ENCODE data around the gene RNF166.
A peak's percentile ranks its signal among the peaks of the same experiment; 100 is the strongest.

RNF166 gene

DNA sequence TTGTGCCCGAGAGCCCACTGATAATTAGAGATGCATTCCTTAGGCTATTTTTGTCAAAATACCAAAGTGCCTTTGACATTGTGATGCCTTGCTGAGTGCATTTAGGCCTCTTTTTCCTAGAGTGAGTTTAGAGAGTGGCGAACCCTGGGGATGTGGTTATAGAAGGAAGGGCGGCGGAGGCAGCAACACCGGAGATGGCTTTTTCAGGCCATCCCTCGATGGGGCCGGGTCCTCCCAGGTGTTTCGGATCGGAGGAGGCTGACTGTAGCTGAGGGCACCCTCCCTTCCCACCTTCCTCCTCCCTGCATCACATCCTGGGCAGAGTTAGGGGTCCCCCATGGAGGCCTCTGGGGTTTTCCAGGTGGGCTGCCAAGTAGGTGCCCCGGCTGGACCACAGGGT is 13.3 kb downstream of the RNF166 start:
- DNase-seq (ENCODE audit: low spot score), result no peak

DNA sequence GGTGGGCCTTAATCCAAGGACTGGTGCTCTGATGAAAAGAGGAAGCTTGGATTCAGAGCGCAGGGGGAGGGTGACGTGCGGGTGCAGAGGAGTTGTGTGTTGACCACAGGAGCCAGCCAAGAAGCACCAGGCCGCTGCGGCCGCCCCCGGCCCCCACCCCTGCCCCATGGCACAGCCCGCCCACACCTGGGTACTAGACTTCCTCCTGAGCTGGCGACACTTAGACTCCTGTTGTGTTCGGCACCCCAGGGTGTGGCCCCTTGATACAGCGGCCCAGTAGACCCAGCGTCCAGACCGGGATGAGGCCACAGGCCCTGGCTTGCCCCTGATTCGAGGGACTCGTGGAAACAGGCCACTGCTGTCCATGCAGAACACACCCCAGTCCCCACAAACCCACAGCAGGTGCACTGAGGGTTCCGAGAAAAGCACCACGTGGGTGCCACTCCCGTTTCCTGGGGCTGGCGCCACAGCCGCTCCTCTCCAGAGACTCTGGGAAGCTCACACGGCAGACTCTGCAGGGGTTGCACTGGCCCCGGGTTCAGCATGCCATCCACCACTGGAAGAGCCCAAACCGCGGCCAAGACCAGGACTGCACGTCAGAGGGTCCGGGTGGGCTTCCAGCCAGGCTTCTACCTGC is 14.2 kb downstream of the RNF166 start:
- DNase-seq (ENCODE audit: low spot score), result no peak

DNA sequence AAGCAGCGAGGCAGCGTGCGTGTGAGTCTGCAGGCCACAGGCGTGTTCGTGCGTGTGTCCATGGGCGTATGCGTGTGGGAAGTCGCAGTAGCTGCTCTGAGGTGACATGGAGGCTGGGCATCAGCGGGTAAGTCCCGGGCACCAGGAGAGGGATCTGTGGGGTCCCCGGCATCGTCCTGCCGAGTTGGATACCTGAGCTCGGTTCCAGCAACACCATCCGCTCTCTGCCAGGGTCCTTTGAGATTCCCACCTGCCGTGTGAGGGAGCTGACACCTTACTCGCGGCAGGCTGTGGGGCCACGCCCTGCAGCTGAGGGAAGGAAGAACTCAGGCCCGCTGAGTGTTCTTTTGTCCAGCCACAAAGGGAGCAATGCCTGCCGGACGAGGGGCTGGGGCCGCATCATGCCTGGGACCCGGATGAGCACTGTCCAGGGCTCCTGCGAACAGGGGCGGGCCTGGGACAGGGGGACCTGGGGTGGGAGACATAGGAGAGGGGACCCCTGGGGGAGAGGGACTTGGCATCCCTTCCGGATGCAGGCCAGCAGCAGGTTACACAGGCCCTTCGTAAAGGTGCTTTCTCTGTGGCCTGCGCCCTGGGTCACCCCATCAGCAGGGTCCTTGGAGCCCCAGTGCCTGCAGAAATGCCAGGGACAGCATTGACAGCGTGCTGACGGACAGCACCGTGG is 14.9 kb downstream of the RNF166 start:
- DNase-seq (ENCODE audit: low spot score), result no peak

DNA sequence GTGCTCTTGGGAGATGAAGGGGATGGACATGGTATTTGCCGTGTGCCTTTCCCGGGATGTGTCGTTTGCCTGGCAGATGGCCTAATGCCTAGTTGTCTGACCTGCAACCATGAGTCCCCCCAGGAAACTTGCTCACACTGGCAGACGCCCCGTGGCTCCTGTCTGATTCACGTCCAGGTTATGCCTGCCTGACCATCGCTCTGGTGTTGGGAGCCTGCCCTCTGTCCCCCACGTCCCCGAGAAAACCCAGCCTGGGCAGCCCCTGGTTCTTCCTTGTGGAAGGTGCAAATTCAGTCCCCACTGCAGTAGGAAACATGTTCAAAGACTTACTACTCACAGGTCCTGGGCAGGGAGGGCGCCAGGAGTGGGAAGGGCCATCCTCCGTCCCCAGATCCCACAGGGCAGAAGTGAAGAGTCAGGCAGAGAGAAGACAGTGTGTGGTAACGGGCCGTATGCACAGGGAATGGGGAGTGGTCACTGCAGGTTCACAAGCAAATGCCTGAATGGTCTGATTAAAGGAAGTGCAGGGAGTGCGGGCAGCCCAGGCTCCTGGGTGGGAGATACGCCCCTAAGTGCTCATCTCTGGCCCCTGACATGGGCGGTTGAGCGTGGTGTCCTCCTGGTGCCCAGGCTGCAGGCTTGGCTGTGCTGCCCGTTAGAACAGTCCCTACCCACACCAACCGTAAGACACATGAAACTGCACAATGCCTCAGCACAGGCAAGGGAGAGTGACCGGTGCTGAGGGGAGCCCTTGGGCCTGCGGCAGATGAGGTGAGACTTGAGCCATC is 15.7 kb downstream of the RNF166 start:
- no peak for DNase-seq (ENCODE audit: low spot score)

DNA sequence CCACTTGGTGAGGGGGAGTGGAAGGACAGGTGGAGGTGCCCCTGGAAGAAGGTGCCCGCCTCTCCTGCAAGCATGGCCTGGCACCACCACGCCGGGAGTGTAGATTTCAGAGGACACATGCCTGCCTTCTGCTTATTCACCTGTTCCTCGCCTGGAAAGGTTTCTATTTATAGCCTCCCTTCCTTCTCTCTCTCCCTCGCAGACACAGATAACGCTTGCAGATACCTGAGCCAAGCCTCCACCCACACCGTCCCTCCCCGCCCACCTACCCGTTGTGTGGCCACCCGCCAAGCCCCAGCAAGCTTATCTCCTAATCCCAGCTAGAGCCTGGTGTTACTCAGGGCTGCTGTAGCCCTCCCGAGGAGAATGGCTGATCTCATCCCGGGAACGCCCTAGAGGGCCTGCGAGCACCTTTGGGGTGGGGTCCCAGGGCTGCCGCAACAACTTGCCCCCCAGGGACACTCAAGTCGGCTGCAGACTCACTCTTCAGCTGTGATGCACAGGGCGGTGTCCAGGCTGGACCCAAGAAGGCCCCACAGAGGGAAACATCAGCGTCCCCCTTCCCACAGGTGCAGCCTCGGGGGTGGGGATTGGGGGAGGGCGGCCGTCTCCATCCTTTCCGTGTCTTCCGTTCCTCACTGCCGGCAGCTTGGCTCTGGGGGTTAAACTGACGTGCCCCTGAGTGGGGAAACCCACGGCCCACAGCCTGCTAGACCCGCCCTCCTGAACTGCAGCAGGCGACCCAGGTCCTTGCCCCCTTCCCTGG is 18.0 kb downstream of the RNF166 start:
- DNase-seq (ENCODE audit: low spot score), result peak; percentile 79

DNA sequence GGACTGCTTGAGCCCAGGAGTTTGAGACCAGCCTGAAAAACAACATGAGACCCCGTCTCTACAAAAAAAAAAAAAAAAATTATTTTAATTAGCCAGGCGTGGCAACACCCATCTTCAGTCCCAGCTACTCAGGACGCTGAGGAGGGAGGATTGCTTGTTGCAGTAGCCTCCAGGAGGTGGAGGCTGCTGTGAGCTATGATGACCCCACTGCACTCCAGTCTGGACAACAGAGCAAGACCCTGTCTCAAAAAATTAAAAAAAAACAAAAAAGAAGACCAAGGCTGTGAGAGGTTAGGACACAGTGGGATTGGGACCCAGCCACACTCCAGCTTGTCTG is 18.6 kb downstream of the RNF166 start:
- no peak for DNase-seq (ENCODE audit: low spot score)

DNA sequence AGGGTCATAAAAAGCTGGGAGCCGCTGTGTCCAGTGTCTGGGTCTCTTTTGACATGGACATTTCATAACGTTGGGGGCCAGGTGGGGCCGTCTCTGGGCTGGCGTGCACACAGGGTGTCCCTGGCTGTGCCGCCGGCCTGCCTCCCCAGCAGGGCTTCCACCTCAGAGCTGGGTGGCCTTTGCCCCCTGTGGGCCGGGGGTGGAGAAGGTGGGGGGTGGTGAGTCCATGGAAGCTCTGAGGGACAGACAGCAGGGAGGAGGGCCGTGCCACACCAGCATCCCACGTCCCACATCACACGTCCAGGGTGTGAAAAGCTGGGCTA is 19.0 kb downstream of the RNF166 start:
- no peak for DNase-seq (ENCODE audit: low spot score)

DNA sequence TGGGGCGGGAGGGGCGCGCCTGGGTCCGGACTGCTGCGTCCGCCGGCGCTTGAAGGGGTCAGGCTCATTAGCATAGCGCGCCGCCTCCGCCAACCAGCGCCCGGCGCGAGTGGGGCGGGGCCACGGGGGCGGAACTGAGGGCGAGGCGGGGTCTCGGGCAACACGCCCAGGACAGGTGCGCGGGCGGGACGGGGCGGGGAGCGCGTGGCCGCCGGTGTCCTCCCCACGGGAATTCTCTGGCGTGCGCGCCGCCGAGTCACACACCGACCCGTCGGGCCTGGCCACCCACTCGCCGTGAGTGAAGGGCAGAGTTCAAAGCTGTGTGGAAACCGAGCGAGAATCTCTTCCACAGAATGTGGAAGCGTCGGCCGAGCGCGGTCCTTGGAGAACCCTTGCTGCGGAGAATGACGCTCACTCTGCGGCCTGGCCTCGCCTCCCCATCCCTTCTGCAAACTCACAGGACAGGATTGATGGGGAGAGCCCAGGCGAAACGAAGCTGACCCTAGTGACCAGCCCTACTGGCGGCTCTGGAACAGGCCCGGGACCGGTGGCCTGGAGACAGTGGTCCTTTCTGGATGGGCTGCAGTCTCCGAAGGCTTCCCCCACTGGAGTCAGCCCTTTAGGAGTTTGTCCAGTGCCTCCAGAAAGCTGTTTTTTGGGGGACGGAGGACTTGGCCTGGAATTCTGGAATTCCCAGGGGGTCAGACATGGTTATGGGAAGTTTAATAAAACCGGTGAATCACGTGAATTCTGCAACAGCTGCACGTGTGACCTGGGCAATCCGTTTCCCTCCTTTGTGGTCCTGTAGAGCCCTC is 19.6 kb downstream of the RNF166 start, which contains the start of gene SNAI3:
SNAI3 (minus strand) TSS at position 69 of the 815 bp plus-strand sequence. CDS start 101 bp downstream, outside the sequence.
- DNase-seq (ENCODE audit: low spot score), result peak; percentile 68

DNA sequence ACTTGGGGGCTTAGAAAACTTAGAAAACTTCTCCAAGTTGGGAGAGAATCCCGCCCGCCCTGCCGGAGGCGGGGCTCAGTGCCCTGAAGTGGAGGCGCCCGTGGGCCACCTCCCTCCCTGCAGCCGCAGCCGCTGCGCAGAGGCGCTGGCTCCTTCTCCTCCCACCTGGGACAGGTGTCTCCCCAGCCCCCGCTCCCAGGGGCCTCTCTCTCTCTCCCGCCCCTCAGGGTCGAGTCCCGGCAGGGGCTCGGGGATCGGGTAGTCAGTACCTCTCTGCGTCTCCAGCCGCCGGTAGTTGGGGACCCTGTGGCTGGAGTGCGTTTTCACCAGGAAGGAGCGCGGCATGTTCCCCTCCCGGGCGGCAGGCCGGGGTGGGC is 20.2 kb downstream of the RNF166 start:
- no peak for DNase-seq (ENCODE audit: low spot score)

DNA sequence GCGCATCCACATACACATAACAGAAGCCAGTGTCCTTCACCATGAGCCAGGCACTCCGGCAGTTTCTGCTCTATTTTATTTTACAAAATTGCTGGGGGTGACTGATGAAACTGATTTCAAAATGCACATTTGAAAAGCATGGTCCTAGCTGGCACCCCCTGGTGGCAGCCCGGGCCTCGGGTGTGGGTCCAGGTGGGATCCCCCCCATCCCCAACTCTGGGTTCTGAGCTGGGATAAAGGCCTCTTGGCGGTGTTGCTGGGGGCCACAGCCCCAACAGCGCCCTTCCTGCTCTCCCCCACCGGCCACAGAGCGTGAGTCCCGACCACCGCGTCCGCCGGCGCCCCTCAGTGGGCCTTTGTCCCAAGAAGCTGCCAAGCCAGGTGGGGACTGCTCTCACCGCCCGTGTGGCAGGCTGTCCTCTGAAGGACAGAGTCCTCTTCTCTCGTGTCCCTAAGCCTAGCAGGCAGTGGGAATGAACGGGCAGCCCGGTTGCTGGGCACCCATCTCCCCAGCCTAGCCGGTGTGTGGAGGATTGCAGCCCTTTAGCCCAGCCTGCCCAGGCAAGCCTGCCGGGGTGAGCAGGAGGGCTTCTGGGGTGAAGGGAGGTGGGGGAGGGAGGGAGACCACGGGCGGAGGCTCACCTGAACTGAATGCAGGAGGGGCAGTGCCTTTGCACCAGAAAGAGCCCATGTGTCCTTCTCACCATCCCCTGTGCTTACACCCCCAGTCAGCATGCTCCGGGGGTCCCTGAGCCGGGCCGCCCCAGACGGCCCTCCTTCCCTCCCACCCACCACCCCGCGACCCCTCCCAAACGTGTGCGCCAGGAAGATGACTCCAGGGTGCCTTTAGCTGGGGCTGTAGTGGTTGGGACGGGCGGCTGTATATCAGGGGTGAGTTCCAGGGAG is 20.8 kb downstream of the RNF166 start:
- no peak for DNase-seq (ENCODE audit: low spot score)

DNA sequence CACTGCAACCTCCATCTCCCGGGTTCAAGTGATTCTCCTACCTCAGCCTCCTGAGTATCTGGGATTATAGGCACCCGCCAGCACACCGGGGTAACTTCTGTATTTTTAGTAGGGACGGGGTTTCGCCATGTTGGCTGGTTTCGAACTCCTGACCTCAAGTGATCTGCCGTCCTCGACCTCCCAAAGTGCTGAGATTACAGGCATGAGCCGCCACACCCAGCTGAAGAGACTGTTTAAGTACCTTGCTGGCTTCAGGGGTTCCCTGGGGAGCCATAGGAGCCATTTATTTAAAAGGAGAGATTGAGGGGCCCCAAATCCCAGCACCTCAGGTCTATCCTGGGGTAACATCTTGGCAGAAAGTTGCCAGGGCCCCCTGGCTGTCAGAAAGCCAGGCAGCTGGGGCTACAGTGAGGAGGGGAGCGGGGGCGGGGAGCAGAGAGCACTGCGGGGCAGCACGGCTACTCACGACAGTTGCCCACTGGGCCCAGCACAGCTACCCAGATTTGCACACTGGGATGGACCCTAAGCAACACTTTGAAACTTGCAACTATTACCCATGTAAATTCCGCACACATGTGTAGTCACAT is 21.5 kb downstream of the RNF166 start:
- no peak for DNase-seq (ENCODE audit: low spot score)

DNA sequence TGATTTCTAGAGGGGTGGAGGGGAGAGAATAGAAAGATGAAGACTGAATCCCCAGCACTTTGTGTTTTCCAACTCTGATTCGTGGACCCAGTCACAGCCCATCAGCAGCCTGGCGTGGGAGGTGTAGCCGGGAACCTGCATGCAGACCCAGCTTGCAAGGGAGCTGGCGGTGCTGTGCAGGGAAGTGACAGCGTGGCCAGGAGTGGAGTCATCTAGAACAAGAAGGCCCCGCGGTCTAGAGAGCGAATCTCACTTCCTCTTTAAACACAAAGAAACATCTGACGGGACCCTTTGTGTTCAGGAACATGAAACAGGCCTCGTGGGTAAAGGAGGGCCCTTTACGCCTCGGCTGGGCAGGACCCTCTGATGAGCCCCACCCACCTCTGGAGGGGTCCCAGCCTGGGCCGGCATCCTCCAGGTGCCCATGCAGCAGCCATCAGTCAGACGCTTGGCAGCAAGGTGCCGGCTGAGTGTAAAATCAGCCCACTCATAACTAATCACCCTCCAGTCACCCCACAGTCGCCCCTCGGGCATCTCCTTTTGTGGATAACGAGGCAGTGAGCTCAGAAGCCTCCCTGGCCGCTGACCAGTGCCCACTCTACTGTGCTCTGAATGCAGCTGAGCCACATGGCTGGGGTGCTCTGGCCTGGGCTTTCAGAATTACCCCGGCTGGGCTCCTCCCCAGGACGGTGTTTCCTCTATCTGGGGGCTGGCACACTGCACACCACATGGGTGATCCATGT is 24.3 kb downstream of the RNF166 start:
- DNase-seq (ENCODE audit: low spot score), result no peak

DNA sequence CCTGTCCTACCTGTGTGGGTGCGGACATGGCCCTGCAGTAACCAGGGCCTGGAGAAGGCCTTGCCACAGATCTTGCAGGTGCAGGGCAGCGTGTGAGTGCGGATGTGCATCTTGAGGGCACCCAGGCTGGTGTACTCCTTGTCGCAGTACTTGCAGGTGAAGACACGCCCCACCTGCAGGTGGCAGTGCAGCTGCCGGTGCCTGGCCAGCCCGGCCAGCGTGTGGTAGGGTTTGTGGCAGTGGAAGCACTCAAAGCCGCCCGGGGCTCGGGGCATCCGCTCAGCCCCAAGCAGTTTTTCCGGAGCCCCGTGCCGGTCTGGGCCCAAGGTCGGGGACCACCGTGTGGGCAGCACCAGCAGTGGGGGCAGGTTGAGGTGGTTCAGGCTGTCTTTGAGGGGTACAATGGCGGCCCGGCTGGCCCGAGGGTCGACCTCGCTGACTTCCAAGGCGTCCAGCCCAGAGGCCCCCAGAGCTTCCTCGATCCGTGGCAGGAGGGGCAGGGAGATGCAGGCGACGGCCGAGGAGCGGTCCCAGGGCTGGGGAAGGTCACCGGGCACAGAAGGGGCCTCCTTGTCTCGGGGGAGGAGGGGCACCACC is 25.0 kb downstream of the RNF166 start:
- DNase-seq (ENCODE audit: low spot score), result no peak

DNA sequence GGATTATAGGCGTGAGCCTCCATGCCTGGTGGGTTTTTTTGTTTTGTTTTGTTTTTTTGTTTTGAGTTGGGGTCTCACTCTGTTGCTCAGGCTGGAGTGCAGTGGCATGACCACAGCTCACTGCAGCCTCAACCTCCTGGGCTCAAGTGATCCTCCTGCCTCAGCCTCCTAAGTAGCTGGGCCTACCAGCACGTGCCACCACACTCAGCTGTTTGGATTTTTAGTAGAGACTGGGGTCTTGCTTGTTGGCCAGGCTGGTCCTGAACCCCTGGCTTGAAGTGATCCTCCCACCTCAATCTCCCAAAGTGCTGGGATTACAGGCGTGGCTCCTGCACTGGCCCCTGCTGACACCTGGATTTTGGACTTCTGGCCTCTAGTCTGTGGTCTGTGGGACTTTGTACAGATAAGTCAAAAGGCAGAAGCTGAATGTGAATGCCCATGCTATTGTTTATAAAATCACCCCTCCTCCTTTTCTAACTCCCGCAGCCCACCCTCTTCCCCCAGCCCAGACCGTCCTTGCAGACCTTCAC is 25.6 kb downstream of the RNF166 start:
- no peak for DNase-seq (ENCODE audit: low spot score)

DNA sequence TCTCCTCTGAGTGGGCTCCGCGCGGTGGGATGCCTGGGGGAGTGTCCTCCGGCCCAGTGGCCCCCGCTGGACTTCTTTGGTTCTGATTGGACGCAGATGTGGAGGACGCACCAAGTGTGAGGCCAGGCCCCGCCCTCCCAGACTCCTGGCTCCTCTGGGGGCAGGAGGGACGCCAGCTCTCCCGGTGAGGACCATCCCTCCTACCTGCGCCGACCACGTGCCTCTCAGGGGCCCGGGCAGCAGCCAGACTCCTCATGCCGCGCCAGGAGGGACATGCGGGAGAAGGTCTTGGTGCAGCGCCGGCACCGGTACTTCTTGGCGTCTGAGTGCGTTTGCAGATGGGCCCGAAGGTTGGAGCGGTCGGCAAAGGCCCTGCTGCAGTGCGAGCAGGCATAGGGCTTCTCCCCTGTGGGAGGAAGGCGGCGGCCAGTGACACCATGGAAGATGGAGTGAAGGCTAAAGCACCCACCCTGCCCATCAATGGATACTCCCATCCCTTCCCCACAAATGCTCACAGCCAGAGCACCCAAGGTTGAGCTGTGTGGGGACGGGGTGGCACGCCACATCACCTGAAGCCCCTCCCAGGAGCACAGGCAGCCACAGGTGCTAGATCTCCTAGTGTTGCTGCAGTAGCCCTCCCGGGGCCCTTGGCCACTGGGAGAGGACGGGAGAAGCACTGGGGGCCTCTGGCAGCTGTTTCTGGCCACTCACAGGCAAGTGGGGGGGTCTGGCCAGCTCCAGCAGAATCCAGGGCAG is 27.8 kb downstream of the RNF166 start:
- no peak for DNase-seq (ENCODE audit: low spot score)

DNA sequence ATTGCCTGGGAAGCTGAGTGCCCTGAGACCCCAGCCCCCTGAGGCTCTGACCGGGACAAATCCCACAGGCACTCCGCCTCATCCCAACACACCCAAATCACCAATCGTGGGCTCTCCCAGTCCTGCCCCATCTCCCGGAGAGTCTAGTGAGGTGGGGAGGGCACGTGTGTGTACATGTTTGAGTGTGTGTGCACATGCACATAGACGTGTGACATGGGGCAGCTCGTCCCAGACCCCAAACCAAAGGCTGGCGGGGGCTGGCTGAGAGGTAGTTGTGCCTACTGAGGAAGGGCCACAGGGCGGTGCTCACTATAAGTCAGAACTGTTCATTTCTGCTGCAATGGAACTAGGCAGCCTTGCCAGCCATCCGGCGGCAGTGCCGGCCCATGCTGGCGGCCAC is 28.5 kb downstream of the RNF166 start:
- DNase-seq (ENCODE audit: low spot score), result no peak

DNA sequence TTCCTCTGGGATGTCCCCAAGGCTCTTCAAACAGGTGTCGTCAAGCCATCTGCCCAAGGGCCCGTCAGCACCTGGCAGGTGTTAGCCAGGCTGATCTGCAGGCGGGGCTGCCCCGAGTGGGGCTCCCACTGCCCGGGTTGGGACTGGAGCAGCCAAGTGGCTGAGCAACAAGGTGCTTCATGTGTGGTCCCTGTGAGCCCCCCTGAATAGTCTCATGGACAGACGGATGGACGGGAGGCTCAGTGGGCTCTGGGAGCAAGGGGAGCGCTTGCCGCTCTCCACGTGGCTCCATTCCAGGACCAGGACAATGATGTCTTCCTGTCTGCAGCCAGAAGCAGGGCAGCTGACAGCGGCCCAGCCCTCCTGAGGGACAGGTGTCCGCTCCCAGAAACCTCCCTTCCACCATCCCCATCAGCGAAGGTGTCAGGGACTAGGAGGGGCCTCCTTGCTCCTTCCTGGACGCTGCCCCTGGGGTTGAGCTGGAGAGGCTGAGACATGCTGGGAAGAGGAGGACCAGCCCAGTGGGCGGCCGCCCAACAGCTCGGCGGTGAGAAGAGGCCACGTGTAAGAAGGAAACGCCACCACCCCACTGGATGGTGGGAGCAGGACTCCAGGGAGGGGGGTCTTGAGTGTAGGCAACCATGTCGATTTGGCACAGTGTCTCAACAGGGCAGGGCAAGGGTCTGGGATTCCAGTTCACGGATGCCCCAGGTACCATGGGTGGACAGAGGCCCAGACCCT is 29.5 kb downstream of the RNF166 start:
- no peak for DNase-seq (ENCODE audit: low spot score)

All from cerebellar cortex (tissue), 1 donor.